NCI-H1105 (cell line): ENCODE results near the gene PRRC2A.
"Not testable (repeated sequence)": the region's sequence is repeated elsewhere in the genome, so short reads cannot be mapped to it uniquely, and the experiment has no call there.

Experiments used
- DNase-seq: peaks from one replicate; lab custom pipeline; 2025; lab: John Stamatoyannopoulos, UW

Gene PRRC2A

GRCh38 chr6:31586008-31586407 is 34.5 kb upstream of the PRRC2A start, which contains the start of gene LST1:
Gene LST1 (plus strand): TSS chr6:31586277. CDS start chr6:31587300, 1,023 bp downstream.
- no peak for DNase-seq

GRCh38 chr6:31586599-31587281 is 33.8 kb upstream of the PRRC2A start:
- DNase-seq = no peak

DNA sequence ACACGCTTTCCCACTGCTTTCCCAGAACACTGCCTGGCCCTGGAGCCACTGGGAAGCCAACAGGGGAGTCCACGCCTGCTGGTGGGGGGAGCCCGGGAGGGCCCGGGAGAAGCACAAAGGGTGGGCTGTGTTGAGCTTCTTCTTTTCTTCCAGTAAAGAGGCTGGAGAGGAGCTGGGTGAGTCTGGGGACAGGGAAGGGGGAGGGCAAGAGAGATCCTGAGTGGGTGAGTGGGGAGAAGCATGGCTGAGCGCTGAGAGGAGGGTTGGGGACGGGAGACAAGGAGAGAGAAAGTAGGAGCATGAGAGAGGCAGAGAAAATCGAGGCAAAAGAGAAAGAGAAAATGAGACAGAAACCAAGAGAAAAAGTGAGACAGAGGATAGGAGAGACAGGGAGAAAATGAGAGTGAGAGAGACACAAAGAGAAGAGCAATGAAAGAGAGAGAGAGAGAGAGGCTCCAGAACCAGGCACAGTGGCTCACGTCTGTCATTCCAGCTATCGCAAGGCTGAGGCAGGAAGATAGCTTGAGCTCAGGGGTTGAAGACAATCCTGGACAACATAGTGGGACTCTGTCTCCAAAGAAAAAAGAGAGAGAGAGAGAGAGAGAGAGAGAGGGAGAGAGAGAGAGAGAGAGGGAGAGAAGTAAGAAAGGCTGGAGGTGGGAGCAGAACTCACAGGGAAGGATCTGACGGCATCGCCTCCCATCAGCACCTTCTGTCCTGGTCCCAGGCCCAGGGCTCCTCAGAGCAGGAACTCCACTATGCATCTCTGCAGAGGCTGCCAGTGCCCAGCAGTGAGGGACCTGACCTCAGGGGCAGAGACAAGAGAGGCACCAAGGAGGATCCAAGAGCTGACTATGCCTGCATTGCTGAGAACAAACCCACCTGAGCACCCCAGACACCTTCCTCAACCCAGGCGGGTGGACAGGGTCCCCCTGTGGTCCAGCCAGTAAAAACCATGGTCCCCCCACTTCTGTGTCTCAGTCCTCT is 32.4 kb upstream of the PRRC2A start:
- no peak for DNase-seq

DNA sequence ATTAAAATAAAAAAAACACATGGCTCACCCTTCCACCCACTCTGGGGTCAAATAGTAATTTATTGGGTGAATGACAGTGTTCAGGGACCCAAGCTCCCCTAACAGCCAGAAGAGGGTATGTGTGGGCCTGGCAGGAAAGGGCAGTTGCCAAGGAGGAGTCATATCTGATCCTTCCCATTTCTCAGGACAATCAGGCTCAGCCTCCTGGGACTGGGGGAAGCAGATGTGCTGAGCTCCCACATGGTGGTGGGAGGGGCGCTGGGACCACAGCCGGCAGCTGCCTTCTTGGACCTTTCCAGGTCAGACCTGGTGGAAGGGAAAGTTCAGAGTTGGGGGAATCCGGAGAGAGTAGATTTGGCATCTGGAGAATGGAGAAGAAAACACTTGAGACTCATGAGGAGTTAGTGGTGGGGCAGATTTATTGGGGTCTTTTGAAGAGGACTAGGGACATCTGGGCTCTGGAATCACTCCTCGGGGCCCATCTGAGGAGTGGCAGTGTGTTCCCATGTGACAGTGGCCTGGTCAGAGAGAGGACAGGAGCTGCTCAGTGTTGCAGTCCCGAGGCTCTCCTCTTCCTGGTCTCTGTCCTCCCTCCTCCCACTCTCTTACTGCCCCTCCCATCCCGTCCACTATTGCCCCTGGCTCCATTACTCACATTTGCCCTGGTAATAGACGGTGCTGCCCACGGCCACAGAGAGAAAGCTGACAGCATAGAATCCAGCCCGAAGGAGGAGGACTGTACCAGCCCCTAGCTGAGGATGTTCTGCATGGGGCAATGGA is 31.5 kb upstream of the PRRC2A start:
- no peak for DNase-seq

DNA sequence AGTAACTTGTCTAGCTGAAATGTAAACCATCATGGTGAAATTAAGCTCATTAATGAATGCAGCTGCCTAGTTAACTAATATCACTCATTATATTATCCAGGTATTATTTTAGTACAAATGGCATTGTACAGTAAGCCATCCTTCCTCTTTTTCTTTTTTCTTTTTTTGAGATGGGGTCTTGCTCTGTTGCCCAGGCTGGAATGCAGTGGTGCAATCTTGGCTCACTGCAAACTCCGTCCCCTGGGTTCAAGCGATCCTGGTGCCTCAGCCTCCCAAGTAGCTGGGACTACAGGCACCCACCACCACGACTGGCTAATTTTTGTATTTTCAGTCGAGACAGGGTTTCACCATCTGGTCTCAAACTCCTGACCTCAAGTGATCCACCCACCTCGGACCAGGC is 29.8 kb upstream of the PRRC2A start:
- not testable (repeated sequence) for DNase-seq

GRCh38 chr6:31592396-31592771 is 28.1 kb upstream of the PRRC2A start:
- DNase-seq = no peak

DNA sequence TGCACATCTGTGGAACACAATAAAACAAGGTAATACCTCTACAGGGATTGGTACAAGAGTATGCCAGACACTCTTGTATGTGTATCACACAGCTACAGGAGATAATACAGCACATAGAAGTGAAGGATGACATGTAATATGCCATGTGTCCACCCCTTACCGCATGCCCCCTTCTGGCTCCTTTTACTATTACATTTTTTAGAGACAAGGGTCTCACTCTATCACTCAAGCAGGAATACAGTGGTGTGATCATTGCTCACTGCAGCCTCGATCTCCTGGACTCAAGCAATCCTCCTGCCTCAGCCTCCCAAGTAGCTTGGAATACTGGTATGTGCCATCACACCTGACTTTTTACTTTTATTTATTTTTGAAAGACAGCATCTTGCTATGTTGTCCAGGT is 23.5 kb upstream of the PRRC2A start:
- DNase-seq = peak; percentile 26

GRCh38 chr6:31607317-31607716 is 13.2 kb upstream of the PRRC2A start:
- DNase-seq = no peak

- DNase-seq = peak; percentile 86
Measured at GRCh38 chr6:31609519-31610406, 10.8 kb upstream of the PRRC2A start.

DNA sequence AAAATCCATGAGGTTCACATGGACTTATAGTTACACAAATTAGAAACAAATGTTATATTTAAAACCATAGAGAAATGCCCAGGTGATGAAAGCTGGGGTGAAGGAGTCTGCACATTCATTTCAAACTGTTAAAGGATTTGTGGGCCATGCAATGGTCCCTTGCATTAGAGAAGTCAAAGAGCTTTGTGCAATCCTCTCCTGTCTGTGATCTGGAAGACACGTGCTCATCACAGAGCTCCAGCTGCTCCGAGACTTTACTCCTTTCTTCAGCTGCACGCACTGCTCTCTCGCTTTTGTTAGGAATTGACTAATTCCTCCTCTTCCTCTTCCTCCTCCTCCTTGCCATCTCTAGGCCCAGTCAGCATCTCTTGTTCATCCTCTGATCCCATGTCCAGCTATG is 9.5 kb upstream of the PRRC2A start:
- no peak for DNase-seq

GRCh38 chr6:31614075-31614619 is 6.4 kb upstream of the PRRC2A start:
- no peak for DNase-seq

DNA sequence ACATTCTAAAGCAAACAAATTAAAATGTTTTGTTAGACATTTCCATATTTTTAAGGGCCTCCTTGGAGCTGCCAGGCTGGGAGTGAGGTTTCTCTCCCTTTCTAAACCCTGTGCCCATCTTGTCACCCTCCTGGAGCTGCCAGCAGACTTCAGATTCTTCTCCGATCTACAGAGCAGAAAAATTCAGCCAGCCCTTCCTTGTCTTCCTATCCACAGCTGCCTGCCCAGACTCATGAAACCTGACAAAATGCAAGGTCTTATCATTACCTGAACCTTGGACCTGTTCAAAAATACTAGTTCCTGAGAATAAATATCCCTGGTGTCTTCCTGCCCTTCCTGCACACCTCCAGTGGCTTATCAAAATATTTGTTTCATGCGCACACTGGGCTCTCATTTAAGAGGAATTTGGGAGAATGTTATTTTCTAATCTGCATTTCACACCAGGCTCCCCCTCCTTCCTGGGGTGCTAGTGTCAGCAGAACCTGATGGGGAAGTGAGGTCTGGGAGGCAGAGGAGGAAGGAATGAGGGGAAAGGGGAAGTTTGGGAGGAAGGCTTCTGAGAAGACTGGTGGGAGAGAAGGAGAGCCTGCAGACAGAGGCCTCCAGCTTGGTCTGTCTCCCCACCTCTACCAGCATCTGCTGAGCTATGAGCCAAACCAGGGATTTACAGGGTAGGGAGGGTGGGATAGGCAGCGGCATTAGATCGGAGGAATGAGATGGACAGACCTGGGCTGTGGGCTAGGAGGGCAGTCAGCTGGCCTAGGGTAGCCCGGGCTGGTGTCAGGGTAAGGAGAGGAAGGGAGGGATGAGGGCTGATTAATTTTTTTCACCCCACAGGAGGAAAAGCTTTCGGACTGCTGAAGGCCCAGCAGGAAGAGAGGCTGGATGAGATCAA is 5.6 kb upstream of the PRRC2A start, which contains the start of gene AIF1:
Gene AIF1, plus strand, starts transcription at position 551 of the 895 bp plus-strand sequence. Its CDS starts 96 bp downstream, at position 647.
- DNase-seq = no peak

GRCh38 chr6:31615748-31616147 is 4.8 kb upstream of the PRRC2A start:
- DNase-seq = no peak

DNA sequence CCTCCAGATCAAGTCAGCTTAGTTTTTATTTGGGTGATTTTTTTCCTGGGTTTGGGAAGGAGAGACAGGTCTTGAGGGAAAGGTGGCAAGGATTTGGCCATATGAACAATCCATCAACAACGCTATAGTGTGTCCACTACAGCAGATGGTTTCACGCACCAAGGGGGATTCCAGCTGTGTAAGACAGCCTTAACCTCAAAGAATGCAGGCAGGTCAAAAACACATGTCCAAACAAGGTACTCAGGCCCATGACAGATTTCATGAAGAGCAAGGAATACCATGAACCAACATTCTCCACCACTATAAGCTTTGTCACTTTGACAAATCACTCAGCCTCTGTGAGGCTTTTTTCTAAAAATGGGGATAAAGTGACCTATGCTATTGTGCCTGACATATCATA is 3.5 kb upstream of the PRRC2A start:
- no peak for DNase-seq

DNA sequence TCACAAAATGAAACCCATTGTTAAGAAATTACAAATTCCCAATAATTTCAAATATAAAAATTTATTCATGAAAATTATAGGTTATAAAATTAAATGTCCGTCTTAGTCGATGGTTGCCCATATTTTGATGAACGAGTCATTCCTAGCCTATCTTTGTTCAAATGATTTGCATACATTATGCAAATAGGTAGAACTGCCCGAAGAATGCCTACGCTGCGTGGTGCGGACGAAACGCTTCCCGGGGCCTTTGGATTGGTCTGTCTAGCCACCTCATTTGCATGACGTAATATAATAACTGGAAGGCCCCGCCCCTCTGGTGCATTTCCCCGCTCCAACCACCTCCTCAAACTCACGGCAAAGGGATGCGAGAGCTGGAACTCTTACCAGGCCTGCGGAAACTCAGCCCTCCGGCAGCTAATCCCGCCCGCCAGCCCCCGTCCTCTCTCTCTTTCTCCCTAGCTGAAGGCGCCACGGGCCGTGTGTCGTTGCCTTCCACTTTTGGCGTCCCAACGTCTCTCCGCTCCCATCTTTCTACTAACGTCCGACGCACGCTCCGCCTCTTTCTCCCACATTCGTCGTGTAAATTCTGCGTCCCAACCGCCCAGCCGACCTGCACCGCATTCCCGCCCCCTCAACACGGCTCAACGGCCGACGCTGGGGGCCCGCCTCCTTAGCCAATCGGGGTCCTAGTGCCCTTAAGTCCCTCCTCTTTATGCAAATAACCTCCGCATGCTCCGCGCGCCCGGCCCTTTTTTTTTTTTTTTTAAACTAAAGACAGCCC is 520 bp upstream of the PRRC2A start:
- peak; percentile 99 for DNase-seq

DNA sequence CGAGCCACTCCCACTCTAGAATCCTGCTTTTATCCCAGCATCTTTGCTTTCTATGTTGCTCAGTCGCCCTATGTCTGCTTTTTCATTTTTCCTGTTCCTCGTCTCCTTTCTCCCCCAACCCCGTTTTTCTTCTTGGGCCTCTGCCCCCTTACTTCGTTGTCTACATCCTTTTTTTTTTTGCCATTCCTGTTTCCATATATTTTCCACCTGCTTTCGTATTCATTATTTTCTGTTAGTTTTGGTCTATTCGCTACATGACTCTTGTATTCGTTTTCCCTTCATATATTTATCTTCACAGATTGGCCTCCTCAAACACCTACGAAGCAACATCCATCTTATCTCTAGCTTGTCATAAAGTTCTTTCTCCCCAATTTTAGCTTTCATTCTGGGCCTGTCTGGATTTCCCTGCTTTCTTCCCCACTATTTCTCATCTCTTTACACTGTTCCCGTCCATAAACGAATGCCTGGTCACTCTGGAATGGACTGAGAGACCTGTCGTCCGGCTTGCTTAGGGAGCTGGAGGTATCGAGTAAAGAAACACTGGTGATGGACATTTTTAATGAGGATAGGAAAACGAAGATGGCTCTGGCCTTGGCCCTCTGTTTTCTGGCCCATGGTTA is 915 bp downstream of the PRRC2A start:
- no peak for DNase-seq

- no peak for DNase-seq
Measured at GRCh38 chr6:31621991-31622390, 1.5 kb downstream of the PRRC2A start.

DNA sequence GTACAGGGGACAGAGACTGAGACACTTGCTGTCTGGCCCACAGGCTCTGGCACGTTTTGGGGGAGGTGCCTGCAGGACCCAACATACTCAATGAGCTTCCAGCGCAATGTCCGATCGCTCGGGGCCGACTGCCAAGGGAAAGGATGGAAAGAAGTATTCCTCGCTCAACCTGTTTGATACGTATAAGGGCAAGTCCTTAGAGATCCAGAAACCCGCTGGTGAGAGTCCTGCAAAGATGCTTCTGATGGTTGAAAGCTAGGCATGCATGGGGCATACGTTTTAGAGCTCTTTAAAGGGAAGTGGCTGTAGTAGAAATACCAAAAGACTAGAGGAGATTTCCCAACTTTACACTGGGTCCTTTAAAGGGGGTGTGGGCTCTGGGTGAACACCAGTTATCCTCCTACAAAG is 2.2 kb downstream of the PRRC2A start:
- DNase-seq = no peak

- DNase-seq = no peak
Measured at GRCh38 chr6:31624070-31624469, 3.6 kb downstream of the PRRC2A start.
